ENCODE data around the gene RAB3GAP1. TPM values are rescaled to one million over a fixed set of nuclear protein-coding genes. Genes with fewer than 3 reads are reported as not detected.

Gene RAB3GAP1
- polyA plus RNA-seq, 1 of the 3 experiments (the other 2 are of a cell fraction) = 10.9 TPM

Small RNA genes lying within 50 kb of the gene (small RNA-seq; reads per million reads assigned to genes)
- 0 reads per million in 7 experiments for gene SNORA40B

Other genes starting within 250 kb of the RAB3GAP1 start
- not detected in 2 replicates for gene ACMSD, start 213.7 kb upstream of the RAB3GAP1 start, polyA plus RNA-seq (2012; rRNA removed)
- gene CCNT2, start 133.5 kb upstream of the RAB3GAP1 start, polyA plus RNA-seq (2012; rRNA removed) = 5.3 and 7.2 TPM in 2 replicates
- gene MAP3K19, start 4.8 kb upstream of the RAB3GAP1 start, polyA plus RNA-seq (2012; rRNA removed) = not detected in 2 replicates

Data from SK-N-SH (cell line).